Hippocampal formation (tissue), 2 donors: Measurements from ENCODE around the gene EEF1A2.

Experiments
- DNase-seq, 2 donors: peaks; one replicate each; lab custom pipeline; 2025; lab: John Stamatoyannopoulos, UW

EEF1A2 gene

GRCh38 chr20:63500151-63500901 lies 1.4 kb upstream of the EEF1A2 start:
- no peak for DNase-seq

- DNase-seq: no peak
Observed at GRCh38 chr20:63499338-63499969, 571 bp upstream of the EEF1A2 start.

- DNase-seq: no peak
Observed at GRCh38 chr20:63497946-63498935, 642 bp downstream of the EEF1A2 start.

- no peak for DNase-seq
Observed at GRCh38 chr20:63497138-63497945, 1.5 kb downstream of the EEF1A2 start.

GRCh38 chr20:63496596-63497120 lies 2.2 kb downstream of the EEF1A2 start:
- DNase-seq: no peak

- DNase-seq: peak in 1 of 2 donors; percentile 50
Observed at GRCh38 chr20:63495741-63496595, 2.9 kb downstream of the EEF1A2 start.

- no peak for DNase-seq
Observed at GRCh38 chr20:63495167-63495720, 3.6 kb downstream of the EEF1A2 start.

- DNase-seq: no peak
Observed at GRCh38 chr20:63494420-63495166, 4.3 kb downstream of the EEF1A2 start.

GRCh38 chr20:63494084-63494419 lies 4.8 kb downstream of the EEF1A2 start:
- DNase-seq: no peak

GRCh38 chr20:63493563-63494020 lies 5.3 kb downstream of the EEF1A2 start:
- DNase-seq: no peak

GRCh38 chr20:63492982-63493381 lies 5.9 kb downstream of the EEF1A2 start:
- no peak for DNase-seq

GRCh38 chr20:63492518-63492917 lies 6.4 kb downstream of the EEF1A2 start:
- no peak for DNase-seq

GRCh38 chr20:63491635-63492230 lies 7.2 kb downstream of the EEF1A2 start:
- DNase-seq: no peak

- DNase-seq: no peak
Observed at GRCh38 chr20:63491078-63491477, 7.8 kb downstream of the EEF1A2 start.

- DNase-seq: no peak
Observed at GRCh38 chr20:63490416-63490815, 8.5 kb downstream of the EEF1A2 start.

- DNase-seq: no peak
Observed at GRCh38 chr20:63488315-63489251, 10.3 kb downstream of the EEF1A2 start.

- no peak for DNase-seq
Observed at GRCh38 chr20:63487781-63488241, 11.1 kb downstream of the EEF1A2 start.
